WERI-Rb-1 (cell line): ENCODE data around the gene PTPN12.
"Not testable (repeated sequence)": the region's sequence is repeated elsewhere in the genome, so short reads cannot be mapped to it uniquely, and the experiment has no call there.

Experiments used
- DNase-seq: peaks from one replicate; pipeline ENCODE4 v3.0.0-alpha.2; 2020
- H3K27ac ChIP-seq: fragments of 250-450 bp; sonication (Bioruptor Pico); 2 replicates; pipeline ENCODE4 v1.5.1; 2020; ENCODE audit warnings: mild to moderate bottlenecking, moderate library complexity
- H3K27me3 ChIP-seq: fragments of 250-450 bp; sonication (Bioruptor Pico); 2 replicates; pipeline ENCODE4 v1.5.1; 2021; ENCODE audit warnings: mild to moderate bottlenecking, low read depth, moderate library complexity; ENCODE audit not compliant: insufficient read depth, severe bottlenecking
- H3K36me3 ChIP-seq: fragments of 250-450 bp; sonication (Bioruptor Pico); 2 replicates; pipeline ENCODE4 v1.5.1; 2020; ENCODE audit warnings: mild to moderate bottlenecking, moderate library complexity
- H3K4me3 ChIP-seq: 2 replicates; pipeline ENCODE4 v1.5.1; 2011; ENCODE audit warnings: low read depth, mild to moderate bottlenecking, control low read depth, low read length
- H3K9me3 ChIP-seq: fragments of 250-450 bp; sonication (Bioruptor Pico); 2 replicates; pipeline ENCODE4 v1.5.1; 2021; ENCODE audit warnings: mild to moderate bottlenecking, moderate library complexity; ENCODE audit not compliant: severe bottlenecking
- CTCF ChIP-seq: IDR thresholded peaks from 2 replicates; pipeline ENCODE4 v1.5.1; 2011; ENCODE audit warnings: low read depth, mild to moderate bottlenecking, control low read depth, inconsistent platforms, low read length

Gene PTPN12

GRCh38 chr7:77536413-77537135 lies 521 bp upstream of the PTPN12 start:
- peaks cover 7% of the 10 kb centered on the region for H3K36me3 ChIP-seq
- peak overlapping the region; percentile 77 for H3K27ac ChIP-seq
- peak overlapping the region; percentile 55 for H3K4me3 ChIP-seq
- peak; percentile 97 for DNase-seq
- no peak for TF ChIP-seq CTCF
- H3K9me3 ChIP-seq: no peaks in the 10 kb centered on the region
- no peaks in the 10 kb centered on the region for H3K27me3 ChIP-seq

- H3K9me3 ChIP-seq: no peaks in the 10 kb centered on the region
- no peaks in the 10 kb centered on the region for H3K27me3 ChIP-seq
- peak; percentile 68 for DNase-seq
- TF ChIP-seq CTCF: no peak
- peaks cover 7% of the 10 kb centered on the region for H3K36me3 ChIP-seq
- H3K4me3 ChIP-seq: peak overlapping the region; percentile 97
- peak overlapping the region; percentile 96 for H3K27ac ChIP-seq
These were observed 734 bp downstream of the PTPN12 start for GRCh38 chr7:77537778-77538280.

- H3K9me3 ChIP-seq: no peaks in the 10 kb centered on the region
- H3K36me3 ChIP-seq: peaks cover 8% of the 10 kb centered on the region
- peak overlapping the region; percentile 97 for H3K4me3 ChIP-seq
- H3K27ac ChIP-seq: peak overlapping the region; percentile 96
- H3K27me3 ChIP-seq: no peaks in the 10 kb centered on the region
- peak; percentile 79 for DNase-seq
- no peak for TF ChIP-seq CTCF
These were observed 1.5 kb downstream of the PTPN12 start for GRCh38 chr7:77538281-77539212.

GRCh38 chr7:77540402-77540822 lies 3.3 kb downstream of the PTPN12 start:
- no peaks in the 10 kb centered on the region for H3K9me3 ChIP-seq
- no peak for DNase-seq
- peaks cover 12% of the 10 kb centered on the region for H3K36me3 ChIP-seq
- TF ChIP-seq CTCF: no peak
- no peaks in the 10 kb centered on the region for H3K27me3 ChIP-seq
- H3K4me3 ChIP-seq: no peak overlapping the region
- no peak overlapping the region for H3K27ac ChIP-seq

- H3K9me3 ChIP-seq, DNase-seq, H3K4me3 ChIP-seq, H3K27me3 ChIP-seq, H3K27ac ChIP-seq: not testable (repeated sequence)
- peaks cover 12% of the 10 kb centered on the region for H3K36me3 ChIP-seq
These were observed 3.9 kb downstream of the PTPN12 start for GRCh38 chr7:77540993-77541392.

GRCh38 chr7:77542409-77542808 lies 5.3 kb downstream of the PTPN12 start:
- no peaks in the 10 kb centered on the region for H3K9me3 ChIP-seq
- no peak for TF ChIP-seq CTCF
- no peak overlapping the region for H3K4me3 ChIP-seq
- no peaks in the 10 kb centered on the region for H3K27me3 ChIP-seq
- no peak for DNase-seq
- no peak overlapping the region for H3K27ac ChIP-seq
- H3K36me3 ChIP-seq: peaks cover 12% of the 10 kb centered on the region
